WTC11 (cell line): ENCODE measurements around the gene HSD17B12.

Experiments
- CBFB ChIP-seq: sonication (generic); formaldehyde crosslinking; IDR thresholded peaks from 2 replicates; pipeline ENCODE4 v1.8.1; 2022; ENCODE audit warnings: mild to moderate bottlenecking, low read depth, missing genetic modification reagents
- ELF4 ChIP-seq: sonication (generic); formaldehyde crosslinking; IDR thresholded peaks from 2 replicates; pipeline ENCODE4 v1.8.1; 2022; ENCODE audit warnings: low read depth, mild to moderate bottlenecking, moderate library complexity, missing genetic modification reagents
- ETV6 ChIP-seq: sonication (generic); formaldehyde crosslinking; IDR thresholded peaks from 2 replicates; pipeline ENCODE4 v1.8.1; 2022; ENCODE audit warnings: mild to moderate bottlenecking, missing genetic modification reagents
- NFYB ChIP-seq: sonication (generic); formaldehyde crosslinking; conservative IDR thresholded peaks from 2 replicates; pipeline ENCODE4 v1.8.0; 2022; ENCODE audit warnings: low read depth, missing genetic modification reagents
- NR3C1 ChIP-seq: sonication (generic); formaldehyde crosslinking; conservative IDR thresholded peaks from 2 replicates; pipeline ENCODE4 v1.8.1; 2023; ENCODE audit warnings: low read depth, mild to moderate bottlenecking, missing genetic modification reagents
- TEAD4 ChIP-seq: sonication (generic); formaldehyde crosslinking; IDR thresholded peaks from 2 replicates; pipeline ENCODE4 v1.8.0; 2022; ENCODE audit warnings: mild to moderate bottlenecking, missing genetic modification reagents
- TF ChIP-seq, protein P1 (sequence below): fragments of 200-600 bp; IDR thresholded peaks from 2 replicates; pipeline ENCODE4 v1.8.0; 2022; ENCODE audit warnings: antibody characterized with exemption

DNA sequence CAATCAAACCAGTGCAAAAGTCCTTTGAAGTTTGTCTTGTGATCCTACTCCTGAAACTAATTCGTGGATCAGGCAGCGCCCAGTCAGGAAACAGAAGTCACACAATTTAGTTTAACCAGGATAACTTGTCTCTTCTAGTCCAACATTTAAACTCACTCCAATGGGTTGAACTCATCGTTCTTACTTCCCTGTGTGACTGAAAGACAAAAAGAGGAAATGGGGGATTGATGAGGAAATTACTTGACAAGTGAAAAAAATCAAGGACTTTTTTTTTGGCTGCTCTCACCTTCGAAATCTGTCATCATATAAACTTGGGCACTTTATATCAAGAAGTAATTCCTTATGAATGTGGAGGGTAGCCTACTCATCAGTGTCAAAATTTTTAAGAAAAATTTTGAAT lies 78.4 kb downstream of the HSD17B12 start:
- TF ChIP-seq TEAD4 (no peak), NR3C1 (CRISPR knock-in tag) (no peak), CBFB (CRISPR knock-in tag) (no peak), NFYB (CRISPR knock-in tag) (no peak), ETV6 (no peak), ELF4 (CRISPR knock-in tag) (no peak)
- TF ChIP-seq, protein P1, sequence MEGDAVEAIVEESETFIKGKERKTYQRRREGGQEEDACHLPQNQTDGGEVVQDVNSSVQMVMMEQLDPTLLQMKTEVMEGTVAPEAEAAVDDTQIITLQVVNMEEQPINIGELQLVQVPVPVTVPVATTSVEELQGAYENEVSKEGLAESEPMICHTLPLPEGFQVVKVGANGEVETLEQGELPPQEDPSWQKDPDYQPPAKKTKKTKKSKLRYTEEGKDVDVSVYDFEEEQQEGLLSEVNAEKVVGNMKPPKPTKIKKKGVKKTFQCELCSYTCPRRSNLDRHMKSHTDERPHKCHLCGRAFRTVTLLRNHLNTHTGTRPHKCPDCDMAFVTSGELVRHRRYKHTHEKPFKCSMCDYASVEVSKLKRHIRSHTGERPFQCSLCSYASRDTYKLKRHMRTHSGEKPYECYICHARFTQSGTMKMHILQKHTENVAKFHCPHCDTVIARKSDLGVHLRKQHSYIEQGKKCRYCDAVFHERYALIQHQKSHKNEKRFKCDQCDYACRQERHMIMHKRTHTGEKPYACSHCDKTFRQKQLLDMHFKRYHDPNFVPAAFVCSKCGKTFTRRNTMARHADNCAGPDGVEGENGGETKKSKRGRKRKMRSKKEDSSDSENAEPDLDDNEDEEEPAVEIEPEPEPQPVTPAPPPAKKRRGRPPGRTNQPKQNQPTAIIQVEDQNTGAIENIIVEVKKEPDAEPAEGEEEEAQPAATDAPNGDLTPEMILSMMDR = no peak
